Activated CD4-positive, CD25-positive, alpha-beta regulatory T cell (primary cell): ENCODE measurements around the gene PDHA2.
"Not testable (repeated sequence)": the region's sequence is repeated elsewhere in the genome, so short reads cannot be mapped to it uniquely, and the experiment has no call there.

ENCODE experiments used
- DNase-seq, 4 experiments: peaks; one replicate each; lab custom pipeline; 2025; lab: John Stamatoyannopoulos, UW

PDHA2 gene

DNA sequence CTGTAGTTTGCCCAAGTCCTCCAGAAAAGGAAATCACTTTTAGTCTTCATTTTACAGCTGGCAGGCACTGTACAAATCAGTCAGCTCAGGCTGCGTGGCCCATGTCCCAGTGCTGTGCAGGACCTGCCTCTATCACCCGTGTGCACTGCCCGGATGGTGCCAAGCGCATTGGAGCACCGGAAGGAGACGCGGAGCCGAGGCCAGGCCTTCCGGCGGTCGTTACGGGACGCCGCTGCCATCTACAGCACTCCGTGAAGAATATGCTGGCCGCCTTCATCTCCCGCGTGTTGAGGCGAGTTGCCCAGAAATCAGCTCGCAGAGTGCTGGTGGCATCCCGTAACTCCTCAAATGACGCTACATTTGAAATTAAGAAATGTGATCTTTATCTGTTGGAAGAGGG, at the start of gene PDHA2:
Gene PDHA2 (plus strand): TSS at position 203 of the 400 bp plus-strand sequence. CDS start 58 bp downstream, at position 261.
- DNase-seq, result no peak

DNA sequence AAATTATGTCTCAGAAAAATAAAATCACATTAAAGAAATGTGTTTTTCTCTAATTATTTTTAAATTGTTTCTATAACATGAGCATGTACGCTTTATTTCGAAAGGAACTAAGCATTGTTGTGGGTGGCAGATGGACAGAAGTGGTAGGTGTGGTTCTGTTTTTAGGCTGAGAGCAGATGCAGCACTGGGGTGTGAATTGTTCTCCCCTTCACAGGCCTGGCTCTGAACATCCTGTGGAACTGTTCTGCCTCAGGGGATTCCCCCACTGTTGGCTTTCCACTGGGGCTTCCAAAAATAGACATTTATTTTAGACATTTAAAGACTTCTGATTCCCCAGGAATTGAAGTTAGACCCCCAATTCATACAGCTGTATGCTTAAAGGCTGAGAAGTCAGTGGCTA, 41.9 kb upstream of the PDHA2 start:
- no peak for DNase-seq

DNA sequence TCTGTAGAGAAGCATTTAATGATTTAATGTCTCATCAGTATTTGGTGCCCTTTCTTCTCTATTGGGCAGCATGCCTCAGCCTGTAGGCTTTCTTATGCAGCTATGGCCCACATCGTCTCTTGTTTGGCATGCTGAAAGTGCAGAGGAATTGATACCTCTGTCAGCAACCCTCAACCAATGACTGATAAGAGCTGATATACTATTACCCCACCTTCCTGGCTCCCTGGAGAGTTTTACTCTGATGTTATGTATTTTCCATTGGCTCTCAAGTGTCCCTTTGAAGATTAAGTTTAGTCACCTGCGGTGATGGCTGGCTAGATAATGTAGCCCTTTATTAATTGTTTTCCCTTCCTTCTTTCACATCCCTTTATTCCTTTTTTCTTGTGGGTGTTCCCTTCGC, 41.2 kb upstream of the PDHA2 start:
- no peak for DNase-seq

DNA sequence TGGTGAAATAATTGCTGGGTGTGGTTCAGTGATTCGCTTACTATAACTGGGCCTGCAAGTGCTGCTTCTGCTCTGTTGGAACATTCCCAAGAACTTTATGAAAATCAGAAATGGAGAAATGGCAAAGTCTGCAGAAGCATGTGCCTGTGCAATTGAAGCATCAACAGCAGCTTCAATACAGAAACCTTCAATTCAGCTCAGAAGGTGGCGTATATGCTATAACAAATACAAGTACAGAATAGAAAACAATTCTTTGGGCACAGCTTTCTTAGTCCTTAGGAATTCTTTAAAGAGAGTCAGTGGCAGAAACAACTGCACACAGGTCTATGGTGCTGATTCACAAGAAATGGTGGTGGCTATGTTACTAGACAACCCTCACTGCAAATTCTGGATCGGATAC, 18.0 kb upstream of the PDHA2 start:
- no peak for DNase-seq

DNA sequence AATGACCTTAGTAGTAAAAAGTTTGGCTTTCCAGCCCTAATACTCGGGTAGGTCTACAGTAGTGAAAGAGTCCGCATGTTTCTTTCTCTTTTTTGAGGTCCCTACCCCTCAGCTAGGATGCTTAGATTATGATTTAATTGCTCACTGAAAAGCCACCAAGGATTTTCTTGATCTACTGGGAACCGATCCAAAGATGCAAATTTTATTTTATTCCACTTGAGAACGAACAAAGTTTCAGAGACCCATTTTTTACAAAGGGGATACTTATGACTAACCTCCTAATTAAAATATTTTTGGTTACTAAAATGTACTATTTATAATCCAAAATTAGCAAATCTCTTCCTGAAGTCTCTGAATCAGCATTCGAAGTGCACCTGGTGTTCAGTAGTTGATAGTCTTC, 14.3 kb upstream of the PDHA2 start:
- no peak for DNase-seq

DNA sequence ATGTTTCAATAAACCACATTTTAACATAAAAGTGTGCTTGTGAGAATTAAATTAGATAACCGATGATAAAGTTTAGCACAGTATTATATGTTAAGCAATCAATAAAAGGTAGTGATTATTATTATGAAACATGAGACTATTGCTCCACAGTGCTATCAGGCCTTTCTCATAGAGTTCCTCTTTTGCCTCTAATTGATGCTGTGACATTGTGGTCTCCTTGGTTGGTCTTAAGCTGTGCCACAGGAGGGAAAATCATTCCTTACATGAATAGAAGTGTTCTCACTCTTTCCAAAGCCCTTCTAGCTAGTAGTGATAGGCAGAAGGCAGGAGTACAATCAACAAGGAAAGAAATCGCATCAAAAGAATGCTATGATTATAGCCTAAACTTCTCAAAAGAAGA, 9.2 kb upstream of the PDHA2 start:
- DNase-seq, result no peak

DNA sequence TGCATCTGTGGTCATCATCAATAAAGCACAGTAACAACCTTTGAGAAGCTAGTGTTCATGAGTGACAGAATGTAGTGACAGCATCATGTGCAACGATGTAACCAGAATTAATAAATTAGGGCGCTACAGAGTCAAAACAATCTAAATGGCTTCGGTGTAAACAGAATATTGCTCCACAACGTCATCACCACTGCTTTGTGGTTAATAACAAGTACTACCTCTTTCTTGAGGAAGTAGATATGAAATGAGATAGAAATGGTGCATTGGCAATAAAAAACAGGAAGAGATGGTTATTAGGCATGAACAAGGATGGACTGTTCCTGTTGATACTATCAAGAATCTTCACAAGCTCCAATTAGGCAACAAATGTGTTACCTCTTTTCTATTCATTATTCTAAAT, 8.7 kb upstream of the PDHA2 start:
- no peak for DNase-seq

DNA sequence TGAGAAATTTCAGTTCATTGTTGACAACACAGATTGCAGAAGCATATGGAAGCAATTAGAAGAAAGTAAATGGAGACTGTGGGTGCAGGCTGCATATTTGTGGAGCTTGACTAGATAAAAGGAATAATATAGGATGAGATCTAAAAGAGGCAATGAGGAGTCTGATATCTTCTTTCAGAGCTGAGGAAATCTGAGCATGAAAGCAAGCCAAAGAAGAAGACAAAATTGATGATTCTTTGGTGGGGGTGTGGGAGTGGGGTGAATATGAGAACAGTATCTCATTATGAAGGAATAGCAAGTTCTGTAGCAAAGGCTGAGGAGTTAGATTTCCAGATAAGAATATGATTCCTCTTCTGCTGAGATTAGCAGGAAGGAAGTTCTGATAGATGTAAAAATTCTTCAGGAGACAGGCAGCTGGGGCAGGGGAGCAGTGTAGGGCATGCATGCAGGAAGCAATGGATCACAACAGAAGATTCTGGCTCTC, 6.1 kb upstream of the PDHA2 start:
- no peak for DNase-seq

DNA sequence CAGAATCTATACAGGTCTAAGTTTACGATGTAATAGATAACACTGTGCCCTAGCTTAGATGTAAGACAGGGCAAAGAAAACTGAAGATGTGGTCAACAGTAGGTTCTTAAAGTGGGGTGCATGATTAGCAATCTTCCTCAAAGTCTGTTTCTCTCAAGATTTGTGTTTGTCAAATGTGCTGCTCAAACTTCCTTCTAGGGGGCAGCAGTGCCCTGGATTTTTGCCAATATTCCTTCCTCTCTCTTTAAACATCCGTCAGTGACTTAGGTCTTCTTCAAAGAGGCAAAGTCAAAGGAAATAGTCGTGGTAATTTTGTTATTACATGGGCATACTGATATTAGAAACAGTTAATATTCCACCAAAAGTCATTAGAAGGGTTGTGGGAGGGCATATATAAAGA, 4.2 kb upstream of the PDHA2 start:
- DNase-seq, result no peak

DNA sequence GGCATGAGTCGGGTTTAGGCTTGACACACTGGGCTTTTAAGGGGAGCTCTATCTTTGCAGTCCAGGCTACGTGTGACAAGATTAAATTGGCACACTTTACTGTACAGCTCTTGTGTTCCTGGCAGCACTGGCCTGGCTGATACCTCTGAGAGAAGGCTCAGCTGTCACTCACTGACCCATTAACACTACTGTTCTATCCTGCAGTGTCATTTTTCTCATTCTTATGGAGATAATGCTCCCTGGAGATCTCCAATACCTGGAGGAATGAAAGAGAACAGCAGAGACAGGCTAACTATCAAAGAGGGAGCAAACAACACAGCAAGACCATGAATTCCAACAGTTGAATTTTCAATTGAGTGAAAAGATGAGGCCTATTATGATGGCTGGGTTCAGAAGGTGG, 1.7 kb upstream of the PDHA2 start:
- no peak for DNase-seq

DNA sequence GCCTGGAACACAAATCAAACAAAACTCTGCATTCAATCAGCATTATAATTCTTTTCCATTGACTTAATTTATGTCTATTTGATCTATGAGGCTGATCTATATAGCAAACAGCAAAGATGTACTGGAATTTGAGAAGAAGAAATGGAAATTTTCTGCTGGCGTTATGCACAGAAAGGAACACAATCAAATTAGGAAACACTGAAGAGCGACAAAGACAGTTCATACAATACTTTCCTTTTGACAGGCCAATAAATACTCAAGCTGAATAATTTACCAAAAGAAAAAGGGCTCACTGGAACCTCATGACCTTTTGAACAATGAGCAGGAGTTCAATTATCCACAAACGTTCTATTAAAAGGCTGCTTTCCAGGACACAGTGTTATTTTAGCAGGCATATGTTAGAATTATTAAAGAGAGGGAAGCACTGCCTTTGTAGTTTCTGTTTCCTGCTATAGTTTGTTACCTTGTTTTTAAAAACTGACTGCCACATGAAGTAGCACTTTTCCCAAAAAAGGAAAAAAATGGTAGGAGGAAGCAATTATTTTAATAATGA, 8.1 kb downstream of the PDHA2 start:
- DNase-seq, result no peak

DNA sequence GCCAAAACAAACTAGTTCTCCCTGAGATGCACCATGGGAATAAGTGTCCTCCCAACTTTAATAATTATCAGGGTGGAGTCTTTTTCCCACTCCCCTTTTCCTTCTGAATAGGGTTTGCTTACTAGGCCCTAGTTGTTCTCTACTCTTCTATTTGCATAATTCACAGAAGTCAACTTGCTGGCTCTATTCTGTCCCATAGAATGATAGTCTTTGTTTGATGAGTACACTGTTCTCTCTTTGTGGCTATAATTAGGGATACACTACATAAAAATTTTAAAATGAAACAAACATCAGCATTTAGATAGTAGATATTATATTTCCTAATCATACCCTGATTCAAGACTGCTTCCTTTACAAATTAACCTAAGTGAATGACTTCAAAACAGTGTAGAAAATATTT, 10.3 kb downstream of the PDHA2 start:
- DNase-seq, result no peak

DNA sequence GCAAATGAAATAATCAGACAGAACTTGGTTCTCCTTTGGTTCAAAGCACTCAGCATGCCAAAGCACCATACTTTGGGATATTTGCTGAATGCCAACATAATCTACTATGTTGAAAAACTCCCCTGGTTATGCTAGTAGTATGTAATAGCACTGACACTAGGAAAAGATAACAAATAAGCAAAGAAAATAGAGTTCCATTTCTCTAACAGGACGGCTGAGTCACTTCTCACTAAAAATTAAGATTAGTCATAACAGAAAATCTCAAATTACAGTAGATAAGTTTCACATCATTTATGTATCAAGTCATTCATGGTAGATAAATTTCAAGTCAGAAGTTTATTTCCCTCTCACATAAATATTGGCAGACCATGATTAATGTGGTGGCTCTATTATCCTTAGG, 17.9 kb downstream of the PDHA2 start:
- DNase-seq, result no peak

DNA sequence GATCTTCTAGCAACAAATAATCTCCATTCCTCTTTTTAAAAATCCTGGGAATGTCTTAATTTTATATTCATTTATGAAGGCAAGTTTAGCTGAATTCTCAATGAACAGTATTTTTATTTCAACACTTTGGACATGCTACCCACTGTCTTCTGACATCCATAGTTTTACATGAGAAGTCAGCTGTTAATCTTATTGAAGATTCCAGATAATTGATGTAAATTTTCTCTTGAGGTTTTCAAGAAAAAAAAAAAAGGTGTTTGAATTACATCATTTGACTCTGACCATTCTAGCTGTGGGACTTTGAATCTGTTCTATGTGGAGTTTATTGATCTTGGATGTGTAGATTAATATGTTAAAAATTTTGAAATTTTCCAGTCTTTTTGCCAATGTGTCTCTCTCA, 28.0 kb downstream of the PDHA2 start:
- DNase-seq, result no peak

DNA sequence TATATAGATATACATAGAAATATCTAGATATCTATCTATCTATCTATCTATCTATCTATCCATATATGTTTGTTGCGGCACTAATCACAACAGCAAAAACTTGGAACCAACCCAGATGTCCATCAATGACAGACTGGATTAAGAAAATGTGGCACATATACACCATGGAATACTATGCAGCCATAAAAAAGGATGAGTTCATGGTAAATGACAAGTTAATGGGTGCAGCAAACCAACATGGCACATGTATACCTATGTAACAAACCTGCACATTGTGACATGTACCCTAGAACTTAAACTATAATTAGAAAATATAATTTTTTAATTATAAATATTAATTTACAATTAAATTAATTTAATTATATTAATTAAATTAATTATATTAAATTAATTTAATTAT, 29.5 kb downstream of the PDHA2 start:
- not testable (repeated sequence) for DNase-seq

DNA sequence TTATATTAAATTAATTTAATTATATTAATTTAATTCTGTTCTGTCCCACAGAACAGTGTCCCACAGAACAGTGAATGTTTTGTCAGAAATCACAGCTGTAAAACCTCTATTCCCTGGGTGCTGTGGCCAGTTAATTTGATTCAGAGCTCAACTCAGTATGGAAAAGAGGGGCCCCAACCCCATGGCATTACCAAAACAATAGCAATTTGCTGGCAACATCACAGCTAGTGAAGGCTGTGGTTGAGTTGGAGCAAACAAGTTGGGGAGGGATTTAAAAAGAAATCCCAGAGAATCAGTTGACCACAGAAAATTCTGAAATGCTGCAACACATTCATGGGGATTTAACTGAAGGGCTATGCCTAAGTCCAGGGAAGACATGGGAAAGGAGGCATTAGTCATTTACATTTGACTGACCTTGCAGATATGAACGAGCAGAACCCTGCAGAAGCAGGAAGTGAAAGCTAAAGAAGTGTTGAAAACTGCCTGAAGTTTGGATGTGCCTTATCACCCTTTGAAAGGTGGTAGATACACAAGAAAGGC, 30.1 kb downstream of the PDHA2 start:
- DNase-seq, result no peak

DNA sequence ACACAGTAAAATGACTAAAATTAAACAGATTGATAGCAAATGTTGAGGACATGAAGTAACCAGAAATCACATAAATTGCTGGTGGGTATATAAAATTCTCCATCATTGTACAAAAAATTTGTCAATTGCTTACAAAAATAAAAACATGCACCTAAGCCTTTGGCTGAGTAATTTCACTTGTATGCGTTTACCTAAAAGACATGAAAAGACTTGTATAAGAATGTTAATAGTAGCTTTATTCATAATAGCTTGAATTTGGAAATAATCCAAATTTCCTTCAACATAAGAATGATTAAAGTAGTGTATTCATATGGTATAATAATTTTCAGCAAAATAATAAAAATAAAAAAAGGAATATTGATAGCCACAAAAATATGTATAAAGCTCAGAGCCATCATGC, 37.7 kb downstream of the PDHA2 start:
- DNase-seq, result no peak

DNA sequence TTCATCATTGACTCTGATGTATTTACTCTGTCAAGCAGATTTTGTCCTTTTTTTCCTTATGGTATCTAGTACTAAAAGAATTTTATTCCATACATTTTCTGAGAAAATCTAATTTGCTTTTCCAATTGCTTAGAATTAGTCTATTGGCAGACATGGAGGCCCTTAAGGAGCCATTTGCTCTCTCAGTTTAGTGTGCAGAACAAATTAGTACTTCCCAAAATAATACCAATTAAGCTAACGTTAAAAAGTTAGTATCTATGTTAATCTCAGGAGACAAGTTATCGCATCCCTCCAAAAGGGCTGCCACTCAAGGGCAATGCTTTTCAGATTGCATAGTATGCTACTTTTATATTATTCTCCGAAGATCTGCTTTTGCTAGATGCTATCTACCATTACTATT, 47.7 kb downstream of the PDHA2 start:
- DNase-seq, result no peak

DNA sequence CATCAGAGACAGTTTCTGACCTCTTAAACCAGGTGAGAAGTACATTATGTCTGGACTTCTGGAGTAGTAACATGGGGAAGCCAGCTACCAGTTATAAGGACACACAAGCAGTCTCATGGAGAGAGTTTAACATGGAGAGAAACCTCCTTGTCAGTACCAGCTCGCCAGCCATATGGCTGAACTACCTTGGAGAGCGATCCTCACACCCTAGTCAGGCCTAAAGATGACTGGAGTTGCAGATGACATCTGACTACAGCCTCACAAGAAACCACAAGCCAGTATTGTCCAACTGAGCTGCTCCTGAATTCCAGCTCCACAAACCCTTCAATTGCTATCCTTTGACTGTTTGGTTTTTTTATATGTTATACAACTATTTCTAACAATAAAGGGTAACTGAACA, 49.8 kb downstream of the PDHA2 start:
- DNase-seq, result no peak
